Hepatocyte (in vitro differentiated cells): ENCODE results near the gene TXLNG. TPM values are rescaled to one million over a fixed set of nuclear protein-coding genes. Genes with fewer than 3 reads are reported as not detected.
"Not testable (repeated sequence)": the region's sequence is repeated elsewhere in the genome, so short reads cannot be mapped to it uniquely, and the experiment has no call there.

Experiments used
- DNase-seq: peaks from one replicate; pipeline ENCODE4 v3.0.0-alpha.2; 2016; ENCODE audit warnings: low spot score
- H2AFZ ChIP-seq: fragments of 200-600 bp; sonication (generic); 2 replicates; pipeline ENCODE4 v1.6.0; 2016; ENCODE audit warnings: antibody characterized with exemption, mild to moderate bottlenecking
- H3K27ac ChIP-seq: fragments of 200-600 bp; sonication (generic); 2 replicates; pipeline ENCODE4 v1.5.1; 2016; ENCODE audit warnings: mild to moderate bottlenecking
- H3K27me3 ChIP-seq: fragments of 200-600 bp; sonication (generic); 2 replicates; pipeline ENCODE4 v1.6.1; 2016
- H3K36me3 ChIP-seq: fragments of 200-600 bp; sonication (generic); replicated peaks from 2 replicates; pipeline ENCODE4 v1.5.1; 2016; ENCODE audit warnings: low read depth; ENCODE audit not compliant: insufficient read depth
- H3K4me1 ChIP-seq: fragments of 200-600 bp; sonication (generic); 2 replicates; pipeline ENCODE4 v1.5.1; 2016; ENCODE audit warnings: mild to moderate bottlenecking, moderate library complexity; ENCODE audit not compliant: insufficient read depth
- H3K4me2 ChIP-seq: fragments of 200-600 bp; sonication (generic); 2 replicates; pipeline ENCODE4 v1.6.0; 2016
- H3K4me3 ChIP-seq: fragments of 200-600 bp; sonication (generic); 2 replicates; pipeline ENCODE4 v1.5.1; 2016; ENCODE audit warnings: mild to moderate bottlenecking
- H3K79me2 ChIP-seq: fragments of 200-600 bp; sonication (generic); 2 replicates; pipeline ENCODE4 v1.6.0; 2017; ENCODE audit warnings: mild to moderate bottlenecking
- H3K9me2 ChIP-seq: fragments of 200-600 bp; sonication (generic); replicated peaks from 2 replicates; pipeline ENCODE4 v1.6.0; 2017; ENCODE audit warnings: mild to moderate bottlenecking; ENCODE audit not compliant: insufficient read depth
- H3K9me3 ChIP-seq: fragments of 200-600 bp; sonication (generic); 2 replicates; pipeline ENCODE4 v1.5.1; 2016; ENCODE audit warnings: low read depth, mild to moderate bottlenecking
- H4K20me1 ChIP-seq: fragments of 200-600 bp; sonication (generic); 2 replicates; pipeline ENCODE4 v1.6.0; 2016; ENCODE audit warnings: mild to moderate bottlenecking; ENCODE audit not compliant: insufficient read depth, poor library complexity, severe bottlenecking
- CTCF ChIP-seq: fragments of 200-600 bp; sonication (generic); IDR thresholded peaks from 2 replicates; pipeline ENCODE4 v1.5.1; 2016; ENCODE audit warnings: antibody characterized with exemption, mild to moderate bottlenecking; ENCODE audit not compliant: poor library complexity
- EZH2 ChIP-seq: fragments of 200-600 bp; sonication (generic); IDR thresholded peaks from 2 replicates; pipeline ENCODE4 v1.6.1; 2016; ENCODE audit warnings: antibody characterized with exemption, mild to moderate bottlenecking, borderline replicate concordance
- EZH2phosphoT487 ChIP-seq: fragments of 200-600 bp; sonication (generic); IDR thresholded peaks from one replicate; pipeline ENCODE4 v1.6.1; 2018; ENCODE audit warnings: antibody characterized with exemption, mild to moderate bottlenecking, low read depth, moderate library complexity; ENCODE audit not compliant: unreplicated experiment, severe bottlenecking
- WGBS: methylation state at CpG from one replicate; pipeline ENCODE4 v1.1.6; 2016; ENCODE audit warnings: low lambda C conversion rate; ENCODE audit errors: missing lambda C conversion rate; 5-methylcytosine and 5-hydroxymethylcytosine counted together
- polyA plus RNA-seq: library from polyadenylated mRNA; unstranded; fragments of >200 nt; fragmentation: Nextera tagmentation; extraction: Ambion mirVana; gene quantifications from 2 replicates; pipeline ENCODE4 v1.2.1, GENCODE V29; 2016
- total RNA-seq: library from RNA; depleted of rRNA; stranded (reverse); fragments of >200 nt; gene quantifications from 2 replicates; pipeline ENCODE4 v1.2.3, GENCODE V29; 2014

TXLNG gene
- total and polyA plus RNA-seq, 2 experiments from 2014 or later: 9.7 to 23.4 TPM

- Histone ChIP-seq H3K4me1 (no peaks in the 10 kb centered on the region), H3K27me3 (no peaks in the 10 kb centered on the region), H4K20me1 (no peaks in the 10 kb centered on the region), H3K4me2 (no peak overlapping the region), H3K79me2 (no peaks in the 10 kb centered on the region), H3K9me3 (no peaks in the 10 kb centered on the region), H2AFZ (no peak overlapping the region), H3K36me3 (peaks cover 4% of the 10 kb centered on the region), H3K4me3 (no peak overlapping the region), H3K27ac (no peak overlapping the region), H3K9me2 (no peaks in the 10 kb centered on the region)
- TF ChIP-seq EZH2 (no peak), CTCF (no peak), EZH2phosphoT487 (no peak)
- WGBS: 92% methylated on average over 5 of the region's 5 CpGs
- DNase-seq: no peak
These were observed 37.8 kb upstream of the TXLNG start for GRCh38 chrX:16748425-16748824.

DNA sequence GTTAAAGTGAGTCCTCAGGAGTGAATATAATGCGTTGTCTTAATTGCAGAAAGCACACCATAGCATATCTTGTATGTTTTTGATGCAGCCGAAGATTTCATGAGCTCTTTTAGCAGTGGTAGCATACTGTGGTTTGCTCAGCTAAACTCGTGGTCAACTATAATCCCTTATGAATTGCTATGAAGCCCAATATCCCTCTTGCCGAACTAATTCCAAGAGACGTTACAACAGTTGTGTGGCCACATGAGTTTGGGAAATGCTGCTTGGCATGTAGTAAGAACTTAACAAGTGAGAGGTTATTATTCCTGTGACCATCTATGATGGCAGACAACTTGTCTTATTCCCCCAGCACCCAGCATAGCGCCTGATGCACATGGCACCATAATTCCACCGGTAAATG, 36.1 kb upstream of the TXLNG start:
- no peak overlapping the region for H3K4me2 ChIP-seq
- H3K4me1 ChIP-seq: no peaks in the 10 kb centered on the region
- H3K9me3 ChIP-seq: no peaks in the 10 kb centered on the region
- H3K36me3 ChIP-seq: peaks cover 4% of the 10 kb centered on the region
- WGBS: 94% methylated on average over 7 of the region's 7 CpGs
- H4K20me1 ChIP-seq: no peaks in the 10 kb centered on the region
- H3K79me2 ChIP-seq: no peaks in the 10 kb centered on the region
- H3K27ac ChIP-seq: no peak overlapping the region
- no peaks in the 10 kb centered on the region for H3K9me2 ChIP-seq
- TF ChIP-seq EZH2phosphoT487: no peak
- TF ChIP-seq EZH2: no peak
- no peak for TF ChIP-seq CTCF
- H3K4me3 ChIP-seq: no peak overlapping the region
- no peak for DNase-seq
- H2AFZ ChIP-seq: no peak overlapping the region
- no peaks in the 10 kb centered on the region for H3K27me3 ChIP-seq

- Histone ChIP-seq H3K4me2 (no peak overlapping the region), H3K36me3 (peaks cover 4% of the 10 kb centered on the region), H3K9me3 (no peaks in the 10 kb centered on the region), H3K4me3 (no peak overlapping the region), H4K20me1 (no peaks in the 10 kb centered on the region), H3K27ac (no peak overlapping the region), H3K9me2 (no peaks in the 10 kb centered on the region), H3K79me2 (no peaks in the 10 kb centered on the region), H2AFZ (no peak overlapping the region), H3K27me3 (no peaks in the 10 kb centered on the region), H3K4me1 (no peaks in the 10 kb centered on the region)
- no peak for DNase-seq
- TF ChIP-seq EZH2: no peak
- no peak for TF ChIP-seq EZH2phosphoT487
- no peak for TF ChIP-seq CTCF
- 86% methylated on average over 2 of the region's 2 CpGs for WGBS
These were observed 32.2 kb upstream of the TXLNG start for GRCh38 chrX:16754019-16754418.

- no peak for DNase-seq
- Histone ChIP-seq H4K20me1 (no peaks in the 10 kb centered on the region), H3K27ac (no peak overlapping the region), H3K9me2 (no peaks in the 10 kb centered on the region), H3K79me2 (no peaks in the 10 kb centered on the region), H3K4me1 (no peaks in the 10 kb centered on the region), H3K9me3 (no peaks in the 10 kb centered on the region), H3K4me3 (no peak overlapping the region), H2AFZ (no peak overlapping the region), H3K36me3 (no peaks in the 10 kb centered on the region), H3K27me3 (no peaks in the 10 kb centered on the region), H3K4me2 (no peak overlapping the region)
- WGBS: 93% methylated on average over 4 of the region's 4 CpGs
- no peak for TF ChIP-seq EZH2phosphoT487
- TF ChIP-seq CTCF: no peak
- no peak for TF ChIP-seq EZH2
These were observed 29.5 kb upstream of the TXLNG start for GRCh38 chrX:16756724-16757123.

DNA sequence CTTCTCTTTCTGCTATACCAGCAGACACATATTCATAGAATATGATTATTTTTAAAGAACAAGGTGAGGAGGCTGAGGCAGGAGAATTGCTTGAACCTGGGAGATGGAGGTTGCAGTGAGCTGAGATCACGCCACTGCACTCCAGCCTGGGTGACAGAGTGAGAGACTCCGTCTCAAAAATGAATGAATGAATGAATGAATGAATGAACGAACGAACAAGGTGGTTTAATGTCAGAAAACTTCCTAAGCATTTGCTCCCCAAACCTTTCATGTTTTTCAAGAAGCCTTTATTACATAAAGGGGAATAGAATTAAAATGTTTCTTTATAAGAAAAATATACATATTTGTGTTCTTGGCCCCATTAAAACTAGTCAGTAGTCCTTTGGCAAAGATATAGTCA, 24.8 kb upstream of the TXLNG start:
- H3K36me3 ChIP-seq, H3K9me2 ChIP-seq, H3K79me2 ChIP-seq, H3K4me2 ChIP-seq, H3K27me3 ChIP-seq, H2AFZ ChIP-seq, H3K4me3 ChIP-seq, H3K4me1 ChIP-seq, H4K20me1 ChIP-seq, DNase-seq, H3K9me3 ChIP-seq, H3K27ac ChIP-seq: not testable (repeated sequence)
- WGBS: 96% methylated on average over 4 of the region's 4 CpGs
